ENCODE results near the gene LBH. TPM values are rescaled to one million over a fixed set of nuclear protein-coding genes. Genes with fewer than 3 reads are reported as not detected.
A peak's percentile ranks its signal among the peaks of the same experiment; 100 is the strongest.

Gene LBH
- total RNA-seq, 4 donors from 2014 or later, result 120 to 1,007 (median 283) TPM

GRCh38 chr2:30226144-30227032 is 4.9 kb upstream of the LBH start:
- H3K36me3 ChIP-seq, result no peaks in the 10 kb centered on the region
- H3K27me3 ChIP-seq, result no peaks in the 10 kb centered on the region
- no peaks in the 10 kb centered on the region for H3K9me3 ChIP-seq
- TF ChIP-seq POLR2A (IDR thresholded peaks at IDR 0.05; ENCODE audit: low read depth) (no peak), POLR2AphosphoS5 (IDR thresholded peaks at IDR 0.05) (no peak), EP300 (IDR thresholded peaks at IDR 0.05) (no peak), CTCF (IDR thresholded peaks at IDR 0.05) (no peak)
- no peak for DNase-seq (ENCODE audit: extremely low spot score)
- intact Hi-C loops (cut with DNase I), result loop anchor here (10.0 kb wide), 2 partner anchors 62 to 248 kb away; no protein-coding TSS in a partner anchor
- peak overlapping the region; percentile 80 to 87 (median 84) for H3K27ac ChIP-seq (replicated peaks in 1 of 4)
- H3K4me3 ChIP-seq, result no peak overlapping the region
- WGBS, result 69% methylated on average over 10 of the region's 10 CpGs
- peaks cover 31 to 48% (median 35%) of the 10 kb centered on the region in 4 donors for H3K4me1 ChIP-seq

GRCh38 chr2:30229596-30229995 is 1.7 kb upstream of the LBH start:
- TF ChIP-seq EP300 (IDR thresholded peaks at IDR 0.05), result no peak
- no peak for TF ChIP-seq POLR2AphosphoS5 (IDR thresholded peaks at IDR 0.05)
- TF ChIP-seq POLR2A (IDR thresholded peaks at IDR 0.05; ENCODE audit: low read depth), result no peak
- intact Hi-C loops (cut with DNase I), result loop anchor here (10.0 kb wide), 2 partner anchors 65 to 245 kb away; no protein-coding TSS in a partner anchor
- no peak for DNase-seq (ENCODE audit: extremely low spot score)

GRCh38 chr2:30230497-30231211 is 680 bp upstream of the LBH start:
- Histone ChIP-seq H3K27ac (replicated peaks in 1 of 4) (peak overlapping the region; percentile 90 to 95 (median 92)), H3K27me3 (no peaks in the 10 kb centered on the region), H3K9me3 (no peaks in the 10 kb centered on the region), H3K36me3 (peaks cover 6 to 15% (median 11%) of the 10 kb centered on the region in 4 donors), H3K4me3 (peak overlapping the region; percentile 72 to 96 (median 82)), H3K4me1 (peaks cover 33 to 57% (median 50%) of the 10 kb centered on the region in 4 donors)
- intact Hi-C loops (cut with DNase I), result loop anchor here (5.0 kb wide), 3 partner anchors 117 to 462 kb away; no protein-coding TSS in a partner anchor
- TF ChIP-seq CTCF (IDR thresholded peaks at IDR 0.05) (peak in 2 of 3 experiments; percentile 2 to 15), EP300 (IDR thresholded peaks at IDR 0.05) (no peak)
- 1% methylated on average over 34 of the region's 50 CpGs for WGBS
- no peak for DNase-seq (ENCODE audit: extremely low spot score)

More at GRCh38 chr2:30229596-30229995, 1.7 kb upstream of the LBH start:
- H3K36me3 ChIP-seq, result peaks cover 0 to 4% (median under 1%) of the 10 kb centered on the region in 4 donors
- no peaks in the 10 kb centered on the region for H3K27me3 ChIP-seq
- H3K4me1 ChIP-seq, result peaks cover 34 to 57% (median 50%) of the 10 kb centered on the region in 4 donors
- no peak overlapping the region for H3K4me3 ChIP-seq
- peak overlapping the region; percentile 90 to 95 (median 92) for H3K27ac ChIP-seq (replicated peaks in 1 of 4)
- H3K9me3 ChIP-seq, result no peaks in the 10 kb centered on the region
- WGBS, result 100% methylated on average over 1 of the region's 3 CpGs

GRCh38 chr2:30231996-30232800 is 864 bp downstream of the LBH start:
- Histone ChIP-seq H3K9me3 (no peaks in the 10 kb centered on the region), H3K4me1 (peaks cover 37 to 57% (median 54%) of the 10 kb centered on the region in 4 donors), H3K27ac (replicated peaks in 1 of 4) (peak overlapping the region; percentile 90 to 95 (median 92)), H3K36me3 (peaks cover 10 to 22% (median 21%) of the 10 kb centered on the region in 4 donors), H3K27me3 (no peaks in the 10 kb centered on the region), H3K4me3 (peak overlapping the region; percentile 72 to 96 (median 82))
- intact Hi-C loops (cut with DNase I), result loop anchor here (5.0 kb wide), 3 partner anchors 115 to 460 kb away; no protein-coding TSS in a partner anchor
- no peak for TF ChIP-seq POLR2A (IDR thresholded peaks at IDR 0.05; ENCODE audit: low read depth)
- peak; percentile 9 to 30 for TF ChIP-seq POLR2AphosphoS5 (IDR thresholded peaks at IDR 0.05)
- no peak for DNase-seq (ENCODE audit: extremely low spot score)
- 0% methylated on average over 5 of the region's 70 CpGs for WGBS

- no peak for DNase-seq (ENCODE audit: extremely low spot score)
- 3% methylated on average over 5 of the region's 8 CpGs for WGBS
- Histone ChIP-seq H3K9me3 (no peaks in the 10 kb centered on the region), H3K27me3 (no peaks in the 10 kb centered on the region), H3K4me1 (peaks cover 43 to 62% (median 59%) of the 10 kb centered on the region in 4 donors), H3K27ac (replicated peaks in 1 of 4) (peak overlapping the region; percentile 90 to 95 (median 92)), H3K4me3 (peak overlapping the region; percentile 72 to 96 (median 82)), H3K36me3 (peaks cover 10 to 28% (median 21%) of the 10 kb centered on the region in 4 donors)
- no peak for TF ChIP-seq POLR2AphosphoS5 (IDR thresholded peaks at IDR 0.05)
- no peak for TF ChIP-seq POLR2A (IDR thresholded peaks at IDR 0.05; ENCODE audit: low read depth)
- no peak for TF ChIP-seq CTCF (IDR thresholded peaks at IDR 0.05)
- no peak for TF ChIP-seq EP300 (IDR thresholded peaks at IDR 0.05)
- intact Hi-C loops (cut with DNase I), result loop anchor here (5.0 kb wide), 3 partner anchors 115 to 460 kb away; no protein-coding TSS in a partner anchor
These were observed 1.4 kb downstream of the LBH start for GRCh38 chr2:30232801-30233130.

Data from esophagus muscularis mucosa (tissue), 4 donors.